Left kidney (tissue), 2 donors: ENCODE data around the gene ADCY9. TPM values are rescaled to one million over a fixed set of nuclear protein-coding genes. Genes with fewer than 3 reads are reported as not detected.
A peak's percentile ranks its signal among the peaks of the same experiment; 100 is the strongest.
"Not testable (repeated sequence)": the region's sequence is repeated elsewhere in the genome, so short reads cannot be mapped to it uniquely, and the experiment has no call there.

Experiments used
- DNase-seq: peaks from one replicate; pipeline ENCODE4 v3.0.0-alpha.2; 2013
- polyA plus RNA-seq: library from polyadenylated mRNA; unstranded; fragments of 120-200 nt; gene quantifications from one replicate; pipeline ENCODE4 v1.2.1, GENCODE V29; 2013; ENCODE audit not compliant: insufficient read length

The ADCY9 gene
- polyA plus RNA-seq, 1 donor: 9.5 TPM

GRCh38 chr16:3979518-3979917 lies 136.7 kb downstream of the ADCY9 start:
- no peak for DNase-seq

DNA sequence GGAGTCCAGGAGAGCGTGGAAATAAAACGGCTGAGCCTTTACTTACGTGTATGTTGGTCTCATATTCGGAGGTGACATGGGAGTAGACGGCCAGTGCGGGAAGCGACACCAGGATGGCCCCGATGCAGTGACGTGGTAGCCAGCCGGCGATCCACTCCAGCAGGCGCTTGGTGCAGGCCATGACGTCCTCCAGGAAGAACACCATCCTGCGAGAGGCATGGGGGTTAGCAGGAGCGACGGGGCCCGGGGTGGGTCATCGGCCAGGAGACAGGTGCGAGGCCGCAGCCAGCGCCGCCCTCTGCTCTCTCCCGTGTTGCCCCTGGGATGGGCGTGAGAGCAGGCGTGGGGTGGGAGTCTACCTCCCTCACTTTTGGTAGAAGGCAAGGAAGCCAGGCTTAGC lies 137.2 kb downstream of the ADCY9 start:
- no peak for DNase-seq

GRCh38 chr16:3977376-3977775 lies 138.9 kb downstream of the ADCY9 start:
- no peak for DNase-seq

DNA sequence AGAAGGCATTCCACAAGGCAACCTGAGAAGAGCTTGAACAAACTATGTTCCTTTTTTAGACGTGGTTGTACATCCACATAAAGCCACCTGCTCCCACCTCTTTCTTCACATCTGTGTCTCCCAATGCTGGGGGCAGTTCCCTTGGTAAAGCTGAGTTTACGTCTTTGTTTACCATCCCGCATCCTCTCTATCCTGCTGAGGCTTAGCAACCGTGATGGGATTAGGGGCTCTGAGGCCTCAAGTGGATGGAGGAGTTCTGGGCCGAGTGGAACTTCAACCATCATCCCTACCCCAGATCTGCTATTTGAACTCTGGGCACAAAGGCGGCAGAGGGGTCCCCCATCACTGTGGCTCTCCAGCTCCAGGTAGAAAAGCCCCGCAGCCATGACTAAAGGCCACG lies 141.5 kb downstream of the ADCY9 start:
- no peak for DNase-seq

GRCh38 chr16:3971706-3972105 lies 144.5 kb downstream of the ADCY9 start:
- DNase-seq: no peak

GRCh38 chr16:3971261-3971660 lies 145.0 kb downstream of the ADCY9 start:
- no peak for DNase-seq

GRCh38 chr16:3968551-3968950 lies 147.7 kb downstream of the ADCY9 start:
- no peak for DNase-seq

DNA sequence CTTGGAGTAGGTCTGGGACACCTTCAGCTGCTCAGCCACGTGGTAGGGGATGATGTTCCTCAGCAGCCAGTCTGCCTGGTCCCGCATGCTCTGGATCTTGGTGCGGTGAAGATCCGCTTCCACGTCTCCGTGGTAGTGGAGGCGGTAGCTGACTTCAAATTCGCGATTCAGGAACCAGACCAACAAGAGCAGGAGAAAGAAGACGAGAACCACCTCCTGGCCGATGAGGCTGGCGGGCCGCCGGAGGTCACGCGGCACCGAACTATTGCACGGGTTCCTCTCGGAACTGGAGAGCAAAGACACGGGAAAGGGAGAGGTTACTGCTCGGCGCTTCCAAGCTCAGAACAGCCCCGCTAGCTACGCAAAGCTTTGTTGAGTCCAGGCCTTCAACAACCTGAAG lies 149.6 kb downstream of the ADCY9 start:
- DNase-seq: no peak

- no peak for DNase-seq
These were observed 150.3 kb downstream of the ADCY9 start for GRCh38 chr16:3965781-3966582.

- no peak for DNase-seq
These were observed 150.9 kb downstream of the ADCY9 start for GRCh38 chr16:3965306-3965705.

- DNase-seq: no peak
These were observed 151.5 kb downstream of the ADCY9 start for GRCh38 chr16:3964686-3965290.

- DNase-seq: no peak
These were observed 152.2 kb downstream of the ADCY9 start for GRCh38 chr16:3963886-3964685.

DNA sequence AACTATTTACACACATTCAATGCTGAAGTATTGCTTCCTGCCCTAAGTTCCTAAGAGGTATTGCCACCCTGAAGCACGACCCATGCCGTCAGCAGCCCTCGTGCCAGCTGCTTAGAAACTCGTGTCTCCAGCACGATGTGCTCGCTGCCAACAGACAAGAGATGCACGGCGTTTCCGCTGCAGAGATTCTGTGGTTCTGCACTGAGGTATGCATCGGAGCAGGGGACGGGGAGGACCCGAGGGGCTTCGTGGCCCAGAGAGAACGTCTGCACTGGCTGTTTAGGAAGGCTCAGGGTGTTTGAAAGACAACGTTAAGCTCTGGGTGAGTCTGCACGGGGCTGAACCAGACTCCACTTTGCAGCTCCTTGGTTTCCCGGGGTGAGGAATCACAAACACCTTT lies 153.0 kb downstream of the ADCY9 start:
- no peak for DNase-seq

DNA sequence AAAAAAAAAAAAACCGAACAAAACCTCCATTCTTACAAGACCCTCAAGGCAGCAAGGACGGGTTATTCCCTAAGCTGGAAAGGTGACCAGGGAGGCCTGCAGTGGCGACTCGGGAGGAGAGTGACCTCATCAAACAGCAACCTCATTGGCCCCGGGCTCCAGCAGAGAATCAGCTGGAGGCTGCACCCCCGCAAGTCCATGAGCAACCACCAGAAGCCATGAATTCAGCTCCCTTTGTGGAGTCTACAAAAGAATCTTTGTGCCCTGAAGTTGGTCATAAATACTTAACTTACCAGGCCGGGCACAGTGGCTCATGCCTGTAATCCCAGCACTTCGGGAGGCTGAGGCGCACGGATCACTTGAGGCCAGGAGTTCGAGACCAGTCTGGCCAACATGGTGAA lies 154.8 kb downstream of the ADCY9 start:
- DNase-seq: no peak

GRCh38 chr16:3959926-3960590 lies 156.2 kb downstream of the ADCY9 start:
- not testable (repeated sequence) for DNase-seq

GRCh38 chr16:3959148-3959547 lies 157.1 kb downstream of the ADCY9 start:
- no peak for DNase-seq

GRCh38 chr16:3957344-3957980 lies 158.8 kb downstream of the ADCY9 start:
- DNase-seq: no peak

GRCh38 chr16:3954411-3954921 lies 161.8 kb downstream of the ADCY9 start:
- DNase-seq: peak; percentile 33

DNA sequence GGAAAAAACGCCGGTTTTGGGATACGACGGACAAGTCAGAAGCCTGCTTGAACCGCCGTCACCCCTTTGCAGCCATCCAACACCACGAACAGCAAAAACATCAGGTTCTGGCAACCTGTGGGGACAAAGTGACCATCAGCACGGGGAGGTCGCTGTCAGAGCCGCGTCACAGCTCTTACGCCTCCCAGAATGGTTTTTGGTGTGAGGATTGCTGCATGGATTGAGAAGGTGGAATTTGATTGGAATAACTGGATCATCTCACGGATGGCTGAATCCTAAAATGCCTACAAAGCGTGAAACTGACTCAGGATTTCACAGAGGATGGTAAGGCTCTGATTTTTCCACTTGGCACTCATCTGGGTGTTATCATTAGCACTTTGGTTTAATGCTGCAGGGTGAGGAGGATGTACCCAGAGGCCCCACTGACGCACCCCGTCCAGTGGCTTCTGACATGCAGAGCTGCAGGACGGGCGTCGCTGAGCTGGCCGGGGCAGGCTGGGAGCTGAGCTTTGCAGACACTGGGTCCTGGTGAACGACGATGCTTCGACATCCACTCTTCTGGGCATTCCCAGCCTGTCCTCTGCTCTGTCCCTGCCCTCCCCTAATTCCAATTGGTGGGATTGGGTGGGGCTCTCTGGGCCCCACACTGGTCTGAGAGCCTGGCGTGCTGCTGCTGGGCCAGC lies 162.4 kb downstream of the ADCY9 start:
- no peak for DNase-seq

DNA sequence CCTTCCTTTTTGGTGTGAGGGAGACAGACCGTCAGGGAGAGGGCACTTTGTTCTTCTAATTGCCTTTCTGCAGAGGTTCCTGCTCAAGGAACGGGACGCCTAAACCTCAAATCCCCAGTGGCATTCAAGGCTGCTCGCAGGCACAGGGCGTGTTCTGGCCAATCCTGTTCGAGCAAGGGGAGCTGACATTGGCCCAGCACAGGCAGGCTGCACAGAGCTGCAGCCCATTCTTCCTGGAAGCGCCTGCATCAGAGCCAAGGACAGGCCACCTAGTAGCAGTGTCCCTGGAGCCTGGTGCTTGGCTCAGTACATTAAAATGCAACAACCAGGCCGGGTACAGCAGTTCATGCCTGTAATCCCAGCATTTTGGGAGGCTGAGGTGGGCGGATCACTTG lies 163.5 kb downstream of the ADCY9 start:
- no peak for DNase-seq
